Gastrocnemius medialis (tissue), 4 donors: ENCODE results near the gene CHKA.

Experiments
- CTCF ChIP-seq, 5 experiments: fragments of 450-650 bp in 3 of 5; fragments of 200-600 bp in 2 of 5; sonication (generic) in 2 of 5; IDR thresholded peaks in 4 of 5; conservative IDR thresholded peaks in 1 of 5; 1 replicate in 4 of 5; 2 replicates in 1 of 5; pipeline ENCODE4 v1.5.1; 2016 to 2019; ENCODE audit warnings: antibody characterized with exemption in 5 of 5, mild to moderate bottlenecking in 3 of 5, moderate library complexity in 3 of 5
- POLR2A ChIP-seq, 2 donors: fragments of 450-650 bp; IDR thresholded peaks; one replicate each; pipeline ENCODE4 v1.6.1; 2017; ENCODE audit warnings: antibody characterized with exemption in 2 of 2, mild to moderate bottlenecking in 2 of 2, moderate library complexity in 2 of 2

- TF ChIP-seq CTCF (IDR thresholded peaks at IDR 0.05 in 4 of 5, conservative IDR thresholded peaks at IDR 0.05 in 1 of 5) (no peak), POLR2A (IDR thresholded peaks at IDR 0.05) (no peak)
Measured at GRCh38 chr11:68117853-68118470, 3.2 kb downstream of the CHKA start.
